ENCODE results near the gene FXYD6.

Gene FXYD6

GRCh38 chr11:117908109-117908895 is 31.8 kb upstream of the FXYD6 start:
- peak overlapping the region; percentile 77 for H3K4me3 ChIP-seq
- no peaks in the 10 kb centered on the region for H3K9me3 ChIP-seq (ENCODE audit: low read depth, low read length)
- DNase-seq (ENCODE audit: low read depth, low spot score): no peak
- no peak for TF ChIP-seq FOXP2 (optimal IDR thresholded peaks at IDR 0.05; ENCODE audit: control extremely low read depth, extremely low read length, insufficient read depth)
- TF ChIP-seq EZH2 (IDR thresholded peaks at IDR 0.05): no peak
- no peak for TF ChIP-seq POLR2AphosphoS5 (IDR thresholded peaks at IDR 0.05; ENCODE audit: borderline replicate concordance, low read depth, low read length)
- no peak overlapping the region for H3K27ac ChIP-seq
- no peaks in the 10 kb centered on the region for H3K36me3 ChIP-seq (ENCODE audit: insufficient read depth, low read length)
- no peak overlapping the region for H3K9ac ChIP-seq (ENCODE audit: insufficient read length)

- Histone ChIP-seq H3K36me3 (ENCODE audit: insufficient read depth, low read length) (no peaks in the 10 kb centered on the region), H3K9me3 (ENCODE audit: low read depth, low read length) (no peaks in the 10 kb centered on the region), H3K4me3 (peak overlapping the region; percentile 77), H3K9ac (ENCODE audit: insufficient read length) (peak overlapping the region; percentile 76), H3K27ac (peak overlapping the region; percentile 83)
- TF ChIP-seq EZH2 (IDR thresholded peaks at IDR 0.05) (no peak), FOXP2 (optimal IDR thresholded peaks at IDR 0.05; ENCODE audit: control extremely low read depth, extremely low read length, insufficient read depth) (no peak), POLR2AphosphoS5 (IDR thresholded peaks at IDR 0.05; ENCODE audit: borderline replicate concordance, low read depth, low read length) (no peak)
- peak; percentile 40 for DNase-seq (ENCODE audit: low read depth, low spot score)
Observed at GRCh38 chr11:117907276-117908108, 31.0 kb upstream of the FXYD6 start.

- TF ChIP-seq FOXP2 (optimal IDR thresholded peaks at IDR 0.05; ENCODE audit: control extremely low read depth, extremely low read length, insufficient read depth) (no peak), POLR2AphosphoS5 (IDR thresholded peaks at IDR 0.05; ENCODE audit: borderline replicate concordance, low read depth, low read length) (no peak), EZH2 (IDR thresholded peaks at IDR 0.05) (no peak)
- peak overlapping the region; percentile 15; the same call in 1 of the 2 replicates for H3K27ac ChIP-seq
- no peak overlapping the region for H3K4me3 ChIP-seq
- H3K36me3 ChIP-seq (ENCODE audit: insufficient read depth, low read length): no peaks in the 10 kb centered on the region
- H3K9ac ChIP-seq (ENCODE audit: insufficient read length): no peak overlapping the region
- DNase-seq (ENCODE audit: low read depth, low spot score): no peak
- no peaks in the 10 kb centered on the region for H3K9me3 ChIP-seq (ENCODE audit: low read depth, low read length)
Observed at GRCh38 chr11:117906710-117907109, 30.3 kb upstream of the FXYD6 start.

GRCh38 chr11:117906126-117906525 is 29.7 kb upstream of the FXYD6 start:
- no peak for DNase-seq (ENCODE audit: low read depth, low spot score)

GRCh38 chr11:117905524-117905923 is 29.1 kb upstream of the FXYD6 start:
- DNase-seq (ENCODE audit: low read depth, low spot score): no peak

More at GRCh38 chr11:117906126-117906525, 29.7 kb upstream of the FXYD6 start:
- H3K27ac ChIP-seq: no peak overlapping the region
- H3K9me3 ChIP-seq (ENCODE audit: low read depth, low read length): no peaks in the 10 kb centered on the region
- no peak overlapping the region for H3K9ac ChIP-seq (ENCODE audit: insufficient read length)
- no peaks in the 10 kb centered on the region for H3K36me3 ChIP-seq (ENCODE audit: insufficient read depth, low read length)
- TF ChIP-seq POLR2AphosphoS5 (IDR thresholded peaks at IDR 0.05; ENCODE audit: borderline replicate concordance, low read depth, low read length) (no peak), FOXP2 (optimal IDR thresholded peaks at IDR 0.05; ENCODE audit: control extremely low read depth, extremely low read length, insufficient read depth) (no peak), EZH2 (IDR thresholded peaks at IDR 0.05) (no peak)
- H3K4me3 ChIP-seq: no peak overlapping the region

GRCh38 chr11:117903505-117904382 is 27.3 kb upstream of the FXYD6 start:
- no peak overlapping the region for H3K27ac ChIP-seq
- no peaks in the 10 kb centered on the region for H3K36me3 ChIP-seq (ENCODE audit: insufficient read depth, low read length)
- DNase-seq (ENCODE audit: low read depth, low spot score): no peak
- TF ChIP-seq POLR2AphosphoS5 (IDR thresholded peaks at IDR 0.05; ENCODE audit: borderline replicate concordance, low read depth, low read length): no peak
- TF ChIP-seq FOXP2 (optimal IDR thresholded peaks at IDR 0.05; ENCODE audit: control extremely low read depth, extremely low read length, insufficient read depth): no peak
- TF ChIP-seq EZH2 (IDR thresholded peaks at IDR 0.05): no peak
- H3K9me3 ChIP-seq (ENCODE audit: low read depth, low read length): no peaks in the 10 kb centered on the region
- no peak overlapping the region for H3K4me3 ChIP-seq
- no peak overlapping the region for H3K9ac ChIP-seq (ENCODE audit: insufficient read length)

More at GRCh38 chr11:117905524-117905923, 29.1 kb upstream of the FXYD6 start:
- Histone ChIP-seq H3K9ac (ENCODE audit: insufficient read length) (no peak overlapping the region), H3K27ac (no peak overlapping the region), H3K4me3 (no peak overlapping the region), H3K9me3 (ENCODE audit: low read depth, low read length) (no peaks in the 10 kb centered on the region), H3K36me3 (ENCODE audit: insufficient read depth, low read length) (no peaks in the 10 kb centered on the region)
- TF ChIP-seq EZH2 (IDR thresholded peaks at IDR 0.05) (no peak), FOXP2 (optimal IDR thresholded peaks at IDR 0.05; ENCODE audit: control extremely low read depth, extremely low read length, insufficient read depth) (no peak)

- TF ChIP-seq EZH2 (IDR thresholded peaks at IDR 0.05) (no peak), FOXP2 (optimal IDR thresholded peaks at IDR 0.05; ENCODE audit: control extremely low read depth, extremely low read length, insufficient read depth) (no peak), POLR2AphosphoS5 (IDR thresholded peaks at IDR 0.05; ENCODE audit: borderline replicate concordance, low read depth, low read length) (no peak)
- DNase-seq (ENCODE audit: low read depth, low spot score): no peak
- no peak overlapping the region for H3K4me3 ChIP-seq
- H3K9ac ChIP-seq (ENCODE audit: insufficient read length): no peak overlapping the region
- no peaks in the 10 kb centered on the region for H3K36me3 ChIP-seq (ENCODE audit: insufficient read depth, low read length)
- no peaks in the 10 kb centered on the region for H3K9me3 ChIP-seq (ENCODE audit: low read depth, low read length)
- no peak overlapping the region for H3K27ac ChIP-seq
Observed at GRCh38 chr11:117902001-117902845, 25.8 kb upstream of the FXYD6 start.
